MM.1S (cell line): Measurements from ENCODE around the gene SQOR.

Experiments used
- CTCF ChIP-seq: fragments of 300-600 bp; sonication (generic); IDR thresholded peaks from 2 replicates; pipeline ENCODE4 v1.5.1; 2016; ENCODE audit warnings: antibody characterized with exemption, low read length, mixed read lengths
- EZH2 ChIP-seq: fragments of 300-600 bp; sonication (generic); optimal IDR thresholded peaks from 2 replicates; pipeline ENCODE3; 2017; ENCODE audit warnings: low read depth, mild to moderate bottlenecking, antibody characterized with exemption, low read length, mixed read lengths
- EZH2phosphoT487 ChIP-seq: fragments of 300-600 bp; sonication (generic); IDR thresholded peaks from 2 replicates; pipeline ENCODE4 v1.6.1; 2018; ENCODE audit warnings: antibody characterized with exemption, low read length

- no peak for TF ChIP-seq EZH2phosphoT487
- TF ChIP-seq CTCF = no peak
- no peak for TF ChIP-seq EZH2
These were observed 43.8 kb downstream of the SQOR start for GRCh38 chr15:45678459-45679178.
